Caco-2 (cell line): ENCODE data around the gene FGFRL1. TPM values are rescaled to one million over a fixed set of nuclear protein-coding genes. Genes with fewer than 3 reads are reported as not detected.

ENCODE experiments used
- BruUV-seq: library from RNA; stranded (reverse); fragments of 400-500 nt; replicated peaks from 2 replicates; lab custom pipeline; 2021; lab: Mats Ljungman, UMichigan
- CTCF ChIA-PET: fragments of 300-600 bp; sonication (Branson Sonifier 250); formaldehyde crosslinking; loops from one replicate; lab custom pipeline; 2022; ENCODE audit warnings: antibody characterized with exemption; lab: Charles Lee
- POLR2A ChIA-PET: fragments of 300-600 bp; sonication (Branson Sonifier 250); formaldehyde crosslinking; loops from one replicate; lab custom pipeline; 2022; ENCODE audit warnings: antibody characterized with exemption; lab: Charles Lee
- DNase-seq, 2 experiments: peaks; one replicate each; pipeline versions ENCODE4 v3.0.0 to v3.0.0-alpha.2; 2020 to 2022
- H3K27me3 ChIP-seq: replicated peaks from 2 replicates; pipeline ENCODE4 v1.6.0; 2011; ENCODE audit warnings: low read length; ENCODE audit not compliant: control insufficient read depth, insufficient read depth
- H3K36me3 ChIP-seq: 2 replicates; pipeline ENCODE4 v1.5.1; 2011; ENCODE audit warnings: low read length; ENCODE audit not compliant: control insufficient read depth, insufficient read depth
- H3K4me1 ChIP-seq: fragments of 250-450 bp; sonication (Bioruptor Pico); 2 replicates; pipeline ENCODE4 v1.5.1; 2020; ENCODE audit warnings: mild to moderate bottlenecking
- H3K4me3 ChIP-seq: 2 replicates; pipeline ENCODE4 v1.5.1; 2011; ENCODE audit warnings: low read depth, mild to moderate bottlenecking, control low read depth, low read length
- H3K9me3 ChIP-seq: fragments of 250-450 bp; sonication (Bioruptor Pico); 2 replicates; pipeline ENCODE4 v1.5.1; 2020; ENCODE audit warnings: mild to moderate bottlenecking, moderate library complexity
- H3K27ac Mint-ChIP-seq: one replicate; pipeline ENCODE4 v1.8.0; 2022; ENCODE audit warnings: mixed read lengths; ENCODE audit not compliant: unreplicated experiment
- H3K27me3 Mint-ChIP-seq: one replicate; pipeline ENCODE4 v1.8.0; 2022; ENCODE audit warnings: mixed read lengths; ENCODE audit not compliant: insufficient read depth, unreplicated experiment
- H3K36me3 Mint-ChIP-seq: one replicate; pipeline ENCODE4 v1.8.0; 2022; ENCODE audit warnings: mild to moderate bottlenecking, mixed read lengths; ENCODE audit not compliant: insufficient read depth, unreplicated experiment
- H3K4me1 Mint-ChIP-seq: one replicate; pipeline ENCODE4 v1.8.0; 2022; ENCODE audit warnings: low read depth, mixed read lengths; ENCODE audit not compliant: unreplicated experiment
- H3K4me3 Mint-ChIP-seq: one replicate; pipeline ENCODE4 v1.8.0; 2022; ENCODE audit warnings: mild to moderate bottlenecking, moderate library complexity, mixed read lengths; ENCODE audit not compliant: unreplicated experiment
- H3K9me3 Mint-ChIP-seq: one replicate; pipeline ENCODE4 v1.8.0; 2022; ENCODE audit warnings: mixed read lengths; ENCODE audit not compliant: unreplicated experiment
- intact Hi-C: fragments of 100-400 bp; cut with micrococcal nuclease; formaldehyde crosslinking; loops from one replicate; pipeline ENCODE4 v1.10.0; 2022; ENCODE audit not compliant: unreplicated experiment
- total RNA-seq: library from RNA; stranded (reverse); gene quantifications from 2 replicates; pipeline ENCODE4 v1.2.3, GENCODE V29; 2022
- TF ChIP-seq, protein P1 (sequence below), 2 experiments: fragments of 200-600 bp in 1 of 2; IDR thresholded peaks; 1 replicate in 1 of 2; 2 replicates in 1 of 2; pipeline versions ENCODE4 v1.5.1 to v1.8.0; 2011 to 2022; ENCODE audit warnings: antibody characterized with exemption in 1 of 2, control low read depth in 1 of 2, inconsistent platforms in 1 of 2, low read depth in 1 of 2, low read length in 1 of 2, mild to moderate bottlenecking in 1 of 2, moderate library complexity in 1 of 2; ENCODE audit not compliant: insufficient read depth in 1 of 2, severe bottlenecking in 1 of 2, unreplicated experiment in 1 of 2

Gene FGFRL1
- total RNA-seq, 1 experiment from 2014 or later, result 26.0 TPM

DNA sequence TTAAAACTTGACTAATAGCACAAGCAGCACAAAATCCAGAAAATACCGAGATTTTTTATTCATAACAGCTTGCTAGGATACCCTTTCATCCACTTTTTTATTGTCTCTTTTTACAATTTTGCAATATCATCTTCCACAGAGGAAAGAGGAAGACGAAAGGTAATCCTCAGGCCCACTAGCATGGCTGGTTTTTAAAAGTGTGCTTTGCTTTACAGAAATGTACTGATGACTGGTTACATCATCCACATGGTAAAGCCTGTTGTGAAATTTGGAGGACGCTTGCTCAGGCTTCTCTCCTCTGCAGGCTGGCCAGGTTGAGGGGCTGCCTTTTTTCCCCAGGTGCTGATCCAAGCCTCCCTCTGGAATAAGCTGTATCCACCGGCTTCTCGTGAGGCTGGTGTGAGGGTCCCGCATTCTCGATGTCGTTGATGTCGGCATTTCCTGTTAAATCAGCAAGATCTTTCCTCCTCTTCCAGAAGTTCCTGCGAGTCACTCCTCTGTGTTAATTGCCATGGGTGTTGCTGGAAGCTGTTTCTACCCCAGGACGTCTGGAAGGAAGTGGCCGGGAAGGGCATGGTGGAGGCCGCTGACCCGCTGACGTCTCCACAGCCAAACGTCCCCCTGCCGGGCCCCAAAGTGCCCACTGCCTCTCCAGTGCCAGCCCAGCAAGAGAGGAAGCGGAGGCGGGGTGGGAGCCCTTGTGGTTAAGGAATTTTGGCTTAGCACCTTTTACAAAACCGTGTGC lies 32.3 kb upstream of the FGFRL1 start:
- H3K4me3 ChIP-seq, result no peak overlapping the region
- Mint-ChIP-seq H3K4me3 (no peak overlapping the region), H3K36me3 (peaks cover 10% of the 10 kb centered on the region), H3K27me3 (no peaks in the 10 kb centered on the region), H3K4me1 (no peaks in the 10 kb centered on the region), H3K9me3 (no peaks in the 10 kb centered on the region), H3K27ac (peak overlapping the region; percentile 42)
- no peaks in the 10 kb centered on the region for H3K27me3 ChIP-seq
- CTCF ChIA-PET, result no interaction called here
- H3K4me1 ChIP-seq, result no peaks in the 10 kb centered on the region
- DNase-seq, result peak in 1 of 2 experiments; percentile 40
- intact Hi-C loops, result no loop called here
- TF ChIP-seq, protein P1, sequence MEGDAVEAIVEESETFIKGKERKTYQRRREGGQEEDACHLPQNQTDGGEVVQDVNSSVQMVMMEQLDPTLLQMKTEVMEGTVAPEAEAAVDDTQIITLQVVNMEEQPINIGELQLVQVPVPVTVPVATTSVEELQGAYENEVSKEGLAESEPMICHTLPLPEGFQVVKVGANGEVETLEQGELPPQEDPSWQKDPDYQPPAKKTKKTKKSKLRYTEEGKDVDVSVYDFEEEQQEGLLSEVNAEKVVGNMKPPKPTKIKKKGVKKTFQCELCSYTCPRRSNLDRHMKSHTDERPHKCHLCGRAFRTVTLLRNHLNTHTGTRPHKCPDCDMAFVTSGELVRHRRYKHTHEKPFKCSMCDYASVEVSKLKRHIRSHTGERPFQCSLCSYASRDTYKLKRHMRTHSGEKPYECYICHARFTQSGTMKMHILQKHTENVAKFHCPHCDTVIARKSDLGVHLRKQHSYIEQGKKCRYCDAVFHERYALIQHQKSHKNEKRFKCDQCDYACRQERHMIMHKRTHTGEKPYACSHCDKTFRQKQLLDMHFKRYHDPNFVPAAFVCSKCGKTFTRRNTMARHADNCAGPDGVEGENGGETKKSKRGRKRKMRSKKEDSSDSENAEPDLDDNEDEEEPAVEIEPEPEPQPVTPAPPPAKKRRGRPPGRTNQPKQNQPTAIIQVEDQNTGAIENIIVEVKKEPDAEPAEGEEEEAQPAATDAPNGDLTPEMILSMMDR (IDR thresholded peaks at IDR 0.05; ENCODE audit: insufficient read depth in 1 of 2, low read depth in 1 of 2, low read length in 1 of 2, severe bottlenecking in 1 of 2, unreplicated experiment in 1 of 2), result no peak
- no peaks in the 10 kb centered on the region; the same call in 1 of the 2 replicates for H3K9me3 ChIP-seq
- POLR2A ChIA-PET, result interaction anchor here (0.6 kb wide), 1 partner anchor 281 kb away, joined by 3 read pairs; no protein-coding TSS in a partner anchor
- H3K36me3 ChIP-seq, result no peaks in the 10 kb centered on the region
- no TSS peak for BruUV-seq

DNA sequence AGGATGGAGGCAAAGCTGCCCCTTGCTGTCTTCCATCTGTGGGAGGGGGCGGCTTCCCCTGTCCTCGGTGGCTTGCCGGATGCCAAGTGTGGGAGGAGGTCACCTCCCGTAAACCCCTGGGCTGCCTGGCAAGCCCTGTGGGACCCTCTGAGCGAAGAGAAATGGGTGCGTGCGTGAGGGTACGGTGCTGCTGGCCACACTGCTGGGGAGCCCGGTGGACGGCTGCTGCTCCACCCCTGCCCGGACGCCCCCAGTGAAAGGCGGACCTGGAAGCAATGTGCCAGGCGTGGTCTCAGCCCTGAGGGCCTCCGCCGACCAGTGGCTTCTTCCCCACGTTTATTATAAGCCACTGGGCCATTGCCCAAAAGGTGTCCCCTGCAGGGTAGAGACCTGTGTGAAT lies 29.1 kb upstream of the FGFRL1 start:
- H3K36me3 ChIP-seq, result no peaks in the 10 kb centered on the region
- no peaks in the 10 kb centered on the region for H3K9me3 ChIP-seq
- H3K27me3 Mint-ChIP-seq, result no peaks in the 10 kb centered on the region
- H3K4me1 ChIP-seq, result peaks cover 22% of the 10 kb centered on the region; the same call in 1 of the 2 replicates
- no peaks in the 10 kb centered on the region for H3K4me1 Mint-ChIP-seq
- H3K4me3 ChIP-seq, result no peak overlapping the region
- peaks cover 18% of the 10 kb centered on the region for H3K36me3 Mint-ChIP-seq
- no peak overlapping the region for H3K4me3 Mint-ChIP-seq
- CTCF ChIA-PET, result no interaction called here
- no peak overlapping the region for H3K27ac Mint-ChIP-seq
- TF ChIP-seq, protein P1 (IDR thresholded peaks at IDR 0.05; ENCODE audit: insufficient read depth in 1 of 2, low read depth in 1 of 2, low read length in 1 of 2, severe bottlenecking in 1 of 2, unreplicated experiment in 1 of 2), result no peak
- BruUV-seq, result no TSS peak
- POLR2A ChIA-PET, result no interaction called here
- no peak for DNase-seq
- H3K27me3 ChIP-seq, result no peaks in the 10 kb centered on the region
- no peaks in the 10 kb centered on the region for H3K9me3 Mint-ChIP-seq
- intact Hi-C loops, result no loop called here

DNA sequence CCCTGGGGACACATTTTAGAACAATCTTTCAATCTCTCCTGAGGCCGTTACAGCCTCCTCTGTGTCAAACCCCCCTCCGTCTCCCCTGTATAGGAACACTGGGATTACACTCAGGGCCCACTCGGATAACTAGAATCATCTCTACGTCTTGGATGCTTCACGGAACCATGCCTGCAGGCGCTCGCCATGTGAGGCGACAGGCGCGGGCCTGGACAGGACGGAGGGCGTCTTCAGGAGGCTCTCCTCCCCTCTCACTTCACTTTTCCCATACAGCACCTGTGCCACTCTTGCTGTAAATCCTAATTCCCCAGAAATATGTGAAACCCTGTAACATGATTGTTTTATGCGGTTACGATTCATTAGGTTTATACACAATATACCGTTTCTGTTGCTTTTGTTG lies 28.6 kb upstream of the FGFRL1 start:
- peak overlapping the region; percentile 46 for H3K27ac Mint-ChIP-seq
- intact Hi-C loops, result no loop called here
- no peaks in the 10 kb centered on the region for H3K9me3 Mint-ChIP-seq
- no peaks in the 10 kb centered on the region for H3K27me3 Mint-ChIP-seq
- Histone ChIP-seq H3K27me3 (no peaks in the 10 kb centered on the region), H3K36me3 (no peaks in the 10 kb centered on the region), H3K4me3 (no peak overlapping the region), H3K4me1 (peaks cover 26% of the 10 kb centered on the region; the same call in 1 of the 2 replicates), H3K9me3 (no peaks in the 10 kb centered on the region)
- ChIA-PET CTCF (no interaction called here), POLR2A (no interaction called here)
- TF ChIP-seq, protein P1 (IDR thresholded peaks at IDR 0.05; ENCODE audit: insufficient read depth in 1 of 2, low read depth in 1 of 2, low read length in 1 of 2, severe bottlenecking in 1 of 2, unreplicated experiment in 1 of 2), result no peak
- no TSS peak for BruUV-seq
- no peaks in the 10 kb centered on the region for H3K4me1 Mint-ChIP-seq
- H3K4me3 Mint-ChIP-seq, result no peak overlapping the region
- H3K36me3 Mint-ChIP-seq, result peaks cover 18% of the 10 kb centered on the region
- DNase-seq, result no peak
